Breast epithelium (tissue), 4 donors: ENCODE results near the gene GOLGA8O. TPM values are rescaled to one million over a fixed set of nuclear protein-coding genes. Genes with fewer than 3 reads are reported as not detected.
"Not testable (repeated sequence)": the region's sequence is repeated elsewhere in the genome, so short reads cannot be mapped to it uniquely, and the experiment has no call there.

Experiments used
- DNase-seq, 2 donors: peaks; one replicate each; pipeline ENCODE4 v3.0.0-alpha.2; 2019; ENCODE audit warnings: low spot score in 2 of 2
- H3K27ac ChIP-seq, 2 donors: fragments of 200-600 bp; sonication (generic) in 1 of 2; one replicate each; pipeline ENCODE4 v1.5.1; 2016 to 2019; ENCODE audit warnings: mild to moderate bottlenecking in 1 of 2
- H3K27me3 ChIP-seq, 2 donors: fragments of 200-600 bp; sonication (generic) in 1 of 2; one replicate each; pipeline versions ENCODE4 v1.5.1 to v1.6.0; 2017 to 2019; ENCODE audit warnings: control low read depth in 1 of 2, mild to moderate bottlenecking in 1 of 2
- H3K36me3 ChIP-seq: fragments of 200-600 bp; one replicate; pipeline ENCODE4 v1.5.1; 2019
- H3K4me1 ChIP-seq, 2 donors: fragments of 200-600 bp; sonication (generic); one replicate each; pipeline ENCODE4 v1.5.1; 2016 to 2019; ENCODE audit warnings: control low read depth in 1 of 2
- H3K4me3 ChIP-seq, 3 donors: fragments of 200-600 bp; sonication (generic); 1 replicate in 2 of 3; 2 replicates in 1 of 3; pipeline ENCODE4 v1.5.1; 2016 to 2019; ENCODE audit warnings: mild to moderate bottlenecking in 3 of 3, moderate library complexity in 2 of 3
- H3K9me3 ChIP-seq, 2 donors: fragments of 200-600 bp; sonication (generic) in 1 of 2; one replicate each; pipeline ENCODE4 v1.5.1; 2016 to 2019; ENCODE audit warnings: control low read depth in 1 of 2
- intact Hi-C: fragments of 100-400 bp; cut with DNase I; formaldehyde crosslinking; loops from one replicate; pipeline ENCODE4 v1.15.1; 2023; ENCODE audit warnings: low total_unique reads
- total RNA-seq, 3 donors: library from RNA; depleted of rRNA; stranded (reverse); fragments of >200 nt; gene quantifications; one replicate each; pipeline ENCODE4 v1.1.0, GENCODE V29; 2016

Gene GOLGA8O
- total RNA-seq, 3 donors from 2014 or later = 0.33 to 1.1 TPM; not detected in 1

DNA sequence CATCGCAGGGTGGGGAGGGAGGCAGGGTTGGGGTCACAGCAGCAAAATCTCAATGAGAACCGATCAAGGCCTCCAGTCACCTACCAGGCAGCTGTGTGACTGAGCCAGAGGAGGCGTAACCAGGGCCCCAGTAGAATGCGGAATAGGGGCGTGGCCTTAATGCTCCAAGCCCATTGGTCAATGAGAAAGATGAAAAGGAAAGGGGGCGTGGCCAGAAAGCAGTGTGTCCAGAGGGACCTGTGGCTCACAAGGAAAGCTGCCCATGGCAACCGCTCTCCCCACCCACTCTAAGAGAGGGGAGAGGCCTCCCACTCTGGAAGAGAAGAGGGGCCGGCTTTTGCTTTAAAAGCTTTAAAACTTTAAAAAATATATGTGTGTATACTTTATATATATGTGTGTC is 52.2 kb downstream of the GOLGA8O start, which contains the start of gene GOLGA8K:
GOLGA8K (minus strand) TSS at position 101 of the 400 bp plus-strand sequence; CDS start at position 3, 98 bp downstream.
- H3K27me3 ChIP-seq, H3K4me3 ChIP-seq, H3K9me3 ChIP-seq, DNase-seq, H3K4me1 ChIP-seq, H3K36me3 ChIP-seq, intact Hi-C loops, H3K27ac ChIP-seq: not testable (repeated sequence)

DNA sequence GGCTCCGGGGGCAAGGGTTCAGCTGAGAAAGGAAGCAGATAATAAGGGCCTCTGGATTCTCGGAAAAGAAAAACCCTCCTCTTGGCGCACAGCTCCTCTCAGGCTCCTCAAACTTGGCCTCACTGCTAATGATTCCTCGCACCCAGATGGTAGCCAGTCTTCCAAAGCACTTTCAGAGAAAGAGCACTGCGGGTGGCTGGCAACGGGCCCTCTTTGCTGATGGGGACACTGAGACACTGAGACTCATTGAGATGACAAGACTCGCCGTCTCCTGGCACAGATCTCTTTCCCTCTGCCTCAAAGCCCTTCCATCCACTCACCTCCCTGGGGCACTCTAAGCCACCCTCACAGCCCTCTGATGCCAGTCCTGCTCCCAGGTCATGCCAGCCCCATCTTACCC is 58.9 kb downstream of the GOLGA8O start:
- H3K27ac ChIP-seq, H3K4me3 ChIP-seq, H3K27me3 ChIP-seq, H3K4me1 ChIP-seq, H3K9me3 ChIP-seq, DNase-seq, intact Hi-C loops, H3K36me3 ChIP-seq: not testable (repeated sequence)

Other genes starting within 250 kb of the GOLGA8O start
- gene GOLGA8K, start 52.3 kb downstream of the GOLGA8O start, total RNA-seq = under 1 TPM; 0.66 to 0.80 (median 0.73) TPM
- gene GOLGA8N, start 137.8 kb upstream of the GOLGA8O start, total RNA-seq = 10 to 100 TPM in 2 of 3 donors, 1 to 10 TPM in 1; 9.4 to 13.9 (median 12.1) TPM
- 1 to 10 TPM; 1.8 to 2.9 (median 2.0) TPM for gene ARHGAP11A, start 159.9 kb upstream of the GOLGA8O start, total RNA-seq
- gene SCG5, start 186.1 kb upstream of the GOLGA8O start, total RNA-seq = 10 to 100 TPM in 1 of 3 donors, 1 to 10 TPM in 1, not detected in 1; 5.0 to 11.1 TPM